Measurements from ENCODE around the gene SCN5A. TPM values are rescaled to one million over a fixed set of nuclear protein-coding genes. Genes with fewer than 3 reads are reported as not detected.

The SCN5A gene
- total RNA-seq, 1 experiment from 2014 or later = 4.7 TPM

DNA sequence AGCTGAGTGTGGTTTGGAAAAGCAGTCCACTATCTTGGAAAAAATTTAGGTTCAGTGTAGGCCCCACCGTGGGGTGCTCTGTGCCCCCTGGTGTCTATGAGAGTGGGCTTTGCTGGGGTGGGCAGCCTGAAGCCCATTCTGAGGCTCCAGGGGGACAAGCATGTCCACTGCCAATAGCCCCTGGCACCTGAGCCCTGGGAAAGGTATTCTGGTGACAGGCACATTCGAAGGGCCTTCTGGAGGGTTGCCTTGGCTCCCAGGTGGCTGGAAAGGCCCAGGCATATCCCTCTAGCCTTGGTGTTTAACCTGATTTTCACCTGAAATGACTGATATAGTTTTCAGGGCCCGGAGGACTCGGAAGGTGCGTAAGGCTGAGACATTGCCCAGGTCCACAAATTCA is 36.1 kb downstream of the SCN5A start:
- H3K79me2 ChIP-seq (ENCODE audit: low read depth) = no peaks in the 10 kb centered on the region
- no peaks in the 10 kb centered on the region for H3K36me3 ChIP-seq (ENCODE audit: low read depth)
- POLR2A ChIA-PET (ENCODE audit: unreplicated experiment) = interaction anchor here (0.7 kb wide), 1 partner anchor 11 kb away, joined by 5 read pairs; no protein-coding TSS in a partner anchor
- H3K27me3 ChIP-seq (ENCODE audit: insufficient read depth, low read depth) = peaks cover 90% of the 10 kb centered on the region
- intact Hi-C loops (cut with micrococcal nuclease; ENCODE audit: unreplicated experiment) = no loop called here
- BruUV-seq (replicated peaks) = no TSS peak
- no peak overlapping the region for H3K27ac ChIP-seq
- H2AFZ ChIP-seq = no peak overlapping the region
- H3F3A ChIP-seq (ENCODE audit: insufficient read depth, low read depth) = no peaks in the 10 kb centered on the region
- no peaks in the 10 kb centered on the region for H3K9me2 ChIP-seq (ENCODE audit: insufficient read depth)
- no peak for DNase-seq
- H3K9me3 ChIP-seq (ENCODE audit: insufficient read depth, low read depth) = no peaks in the 10 kb centered on the region
- H3K4me2 ChIP-seq = no peak overlapping the region
- H3K4me1 ChIP-seq (replicated peaks; ENCODE audit: insufficient read depth) = no peaks in the 10 kb centered on the region
- H3K4me3 ChIP-seq = no peak overlapping the region
- no peaks in the 10 kb centered on the region for H4K20me1 ChIP-seq (ENCODE audit: insufficient read depth)
- TF ChIP-seq, protein P1, sequence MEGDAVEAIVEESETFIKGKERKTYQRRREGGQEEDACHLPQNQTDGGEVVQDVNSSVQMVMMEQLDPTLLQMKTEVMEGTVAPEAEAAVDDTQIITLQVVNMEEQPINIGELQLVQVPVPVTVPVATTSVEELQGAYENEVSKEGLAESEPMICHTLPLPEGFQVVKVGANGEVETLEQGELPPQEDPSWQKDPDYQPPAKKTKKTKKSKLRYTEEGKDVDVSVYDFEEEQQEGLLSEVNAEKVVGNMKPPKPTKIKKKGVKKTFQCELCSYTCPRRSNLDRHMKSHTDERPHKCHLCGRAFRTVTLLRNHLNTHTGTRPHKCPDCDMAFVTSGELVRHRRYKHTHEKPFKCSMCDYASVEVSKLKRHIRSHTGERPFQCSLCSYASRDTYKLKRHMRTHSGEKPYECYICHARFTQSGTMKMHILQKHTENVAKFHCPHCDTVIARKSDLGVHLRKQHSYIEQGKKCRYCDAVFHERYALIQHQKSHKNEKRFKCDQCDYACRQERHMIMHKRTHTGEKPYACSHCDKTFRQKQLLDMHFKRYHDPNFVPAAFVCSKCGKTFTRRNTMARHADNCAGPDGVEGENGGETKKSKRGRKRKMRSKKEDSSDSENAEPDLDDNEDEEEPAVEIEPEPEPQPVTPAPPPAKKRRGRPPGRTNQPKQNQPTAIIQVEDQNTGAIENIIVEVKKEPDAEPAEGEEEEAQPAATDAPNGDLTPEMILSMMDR (conservative IDR thresholded peaks at IDR 0.05) = no peak
- no peak for TF ChIP-seq EZH2 (IDR thresholded peaks at IDR 0.05; ENCODE audit: low read depth)
- CTCF ChIA-PET = no interaction called here

DNA sequence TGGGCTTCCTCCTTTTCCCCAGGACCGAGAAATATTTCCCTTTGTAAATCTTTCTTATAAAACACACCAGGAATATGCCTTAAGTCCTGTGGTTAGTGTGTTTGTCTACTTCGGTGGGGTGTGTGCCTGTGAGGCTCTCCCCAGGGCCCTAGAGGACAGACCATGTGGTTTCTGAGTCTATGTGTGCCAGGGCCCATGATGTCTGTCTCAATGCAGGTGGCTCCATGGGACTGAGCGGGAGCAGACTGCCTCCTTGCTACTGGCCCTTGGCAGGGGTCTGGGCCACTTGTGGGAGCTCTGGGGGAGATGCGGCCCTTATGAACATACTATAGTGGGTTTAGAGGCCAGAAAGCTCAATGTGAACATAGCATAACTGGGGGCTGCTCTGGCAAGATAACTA is 37.6 kb downstream of the SCN5A start:
- H2AFZ ChIP-seq = no peak overlapping the region
- peaks cover 76% of the 10 kb centered on the region for H3K27me3 ChIP-seq (ENCODE audit: insufficient read depth, low read depth)
- no peaks in the 10 kb centered on the region for H3K36me3 ChIP-seq (ENCODE audit: low read depth)
- no peaks in the 10 kb centered on the region for H3K4me1 ChIP-seq (replicated peaks; ENCODE audit: insufficient read depth)
- BruUV-seq (replicated peaks) = no TSS peak
- TF ChIP-seq, protein P1 (conservative IDR thresholded peaks at IDR 0.05) = no peak
- no peak for TF ChIP-seq EZH2 (IDR thresholded peaks at IDR 0.05; ENCODE audit: low read depth)
- no peak overlapping the region for H3K4me2 ChIP-seq
- H3F3A ChIP-seq (ENCODE audit: insufficient read depth, low read depth) = no peaks in the 10 kb centered on the region
- no peaks in the 10 kb centered on the region for H3K9me3 ChIP-seq (ENCODE audit: insufficient read depth, low read depth)
- no peak overlapping the region for H3K4me3 ChIP-seq
- no peaks in the 10 kb centered on the region for H4K20me1 ChIP-seq (ENCODE audit: insufficient read depth)
- DNase-seq = no peak
- H3K9me2 ChIP-seq (ENCODE audit: insufficient read depth) = no peaks in the 10 kb centered on the region
- ChIA-PET POLR2A (ENCODE audit: unreplicated experiment) (no interaction called here), CTCF (no interaction called here)
- no peaks in the 10 kb centered on the region for H3K79me2 ChIP-seq (ENCODE audit: low read depth)
- intact Hi-C loops (cut with micrococcal nuclease; ENCODE audit: unreplicated experiment) = no loop called here
- no peak overlapping the region for H3K27ac ChIP-seq

DNA sequence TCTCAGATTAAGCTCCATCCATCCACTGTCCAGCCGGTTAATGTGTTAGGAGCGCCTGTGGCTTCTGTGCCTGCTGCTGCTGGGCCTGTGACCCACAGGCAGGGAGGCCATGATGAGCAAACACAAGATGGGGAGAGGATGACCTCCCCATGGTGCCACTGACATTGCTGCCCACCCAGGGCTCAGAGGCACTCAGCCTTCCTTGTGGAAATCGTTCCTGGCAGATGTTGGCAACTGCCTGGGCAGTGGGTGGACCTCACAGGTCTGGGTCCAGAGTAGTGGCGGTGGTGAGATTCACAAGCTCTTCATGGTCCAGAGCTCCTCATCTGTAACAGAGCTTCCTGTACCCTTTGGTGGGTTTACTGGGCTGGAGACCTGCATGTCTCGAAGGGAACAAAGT is 38.6 kb downstream of the SCN5A start:
- no peak for DNase-seq
- no peaks in the 10 kb centered on the region for H3K4me1 ChIP-seq (replicated peaks; ENCODE audit: insufficient read depth)
- no peaks in the 10 kb centered on the region for H3K9me2 ChIP-seq (ENCODE audit: insufficient read depth)
- H3K4me3 ChIP-seq = no peak overlapping the region
- no peak for TF ChIP-seq EZH2 (IDR thresholded peaks at IDR 0.05; ENCODE audit: low read depth)
- TF ChIP-seq, protein P1 (conservative IDR thresholded peaks at IDR 0.05) = no peak
- no TSS peak for BruUV-seq (replicated peaks)
- no peaks in the 10 kb centered on the region for H4K20me1 ChIP-seq (ENCODE audit: insufficient read depth)
- no peak overlapping the region for H2AFZ ChIP-seq
- intact Hi-C loops (cut with micrococcal nuclease; ENCODE audit: unreplicated experiment) = no loop called here
- no peaks in the 10 kb centered on the region for H3K79me2 ChIP-seq (ENCODE audit: low read depth)
- H3K27ac ChIP-seq = no peak overlapping the region
- ChIA-PET CTCF (no interaction called here), POLR2A (ENCODE audit: unreplicated experiment) (no interaction called here)
- peaks cover 73% of the 10 kb centered on the region for H3K27me3 ChIP-seq (ENCODE audit: insufficient read depth, low read depth)
- H3K9me3 ChIP-seq (ENCODE audit: insufficient read depth, low read depth) = no peaks in the 10 kb centered on the region
- H3F3A ChIP-seq (ENCODE audit: insufficient read depth, low read depth) = no peaks in the 10 kb centered on the region
- H3K4me2 ChIP-seq = no peak overlapping the region
- H3K36me3 ChIP-seq (ENCODE audit: low read depth) = no peaks in the 10 kb centered on the region

Measured in PC-9 (cell line).